GM18517 (cell line): Measurements from ENCODE around the gene ZFYVE9.
A peak's percentile ranks its signal among the peaks of the same experiment; 100 is the strongest.
"Not testable (repeated sequence)": the region's sequence is repeated elsewhere in the genome, so short reads cannot be mapped to it uniquely, and the experiment has no call there.

Source experiments
- ATAC-seq: cut with Tn5 transposase; IDR thresholded peaks from one replicate; pipeline ENCODE4 v1.9.1; 2021; ENCODE audit warnings: mild to moderate bottlenecking, moderate library complexity; ENCODE audit not compliant: unreplicated experiment

The ZFYVE9 gene

DNA sequence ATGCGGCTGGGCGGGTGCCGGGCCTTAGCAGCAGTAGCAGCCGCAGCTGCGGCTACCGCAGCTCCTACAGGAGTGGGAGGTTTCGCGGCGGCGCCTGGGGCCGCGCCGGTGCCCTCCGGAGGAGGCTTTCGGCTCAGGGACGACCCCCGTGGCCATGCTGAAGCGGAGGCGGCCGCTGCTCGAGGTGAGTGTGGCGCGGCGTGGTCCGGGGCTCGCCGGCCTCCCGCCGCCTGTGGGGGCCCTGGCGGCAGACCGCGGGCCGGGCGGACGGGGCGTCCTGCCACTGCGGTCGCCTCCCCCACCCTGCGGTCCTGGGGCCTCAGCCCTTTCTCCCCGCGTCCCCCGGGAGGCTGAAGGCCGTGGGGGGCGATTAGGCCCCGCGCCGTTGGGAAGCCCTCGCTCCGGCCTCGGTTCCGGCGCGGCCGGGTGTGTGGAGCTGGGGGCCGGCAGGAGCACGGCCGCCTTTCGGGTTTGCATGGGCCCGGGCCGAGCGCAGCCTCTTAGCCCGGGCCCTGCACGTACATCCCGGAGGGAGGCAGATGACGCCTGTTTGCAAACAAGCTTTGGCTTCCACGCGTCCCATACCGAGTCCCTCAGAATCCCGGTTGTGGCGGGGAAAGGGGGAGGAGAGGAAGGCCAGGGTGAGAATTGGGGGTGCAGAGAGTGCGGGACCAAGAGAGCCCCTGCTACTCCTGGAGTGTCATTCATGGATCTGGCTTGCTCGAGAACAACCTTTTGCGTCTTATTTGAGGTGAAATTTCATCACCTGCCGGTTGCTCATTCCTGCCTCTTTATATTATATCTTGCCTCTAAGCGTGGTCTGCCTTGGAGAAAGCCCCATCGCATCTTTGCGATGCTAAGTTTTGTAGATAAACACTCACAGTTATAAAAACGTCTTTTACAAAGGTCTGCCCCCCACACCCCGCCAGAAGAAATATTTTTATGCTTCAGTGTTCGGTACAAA lies 613 bp downstream of the ZFYVE9 start:
- ATAC-seq: peak; percentile 42

- ATAC-seq: no peak
Observed at GRCh38 chr1:52145137-52145536, 3.2 kb downstream of the ZFYVE9 start.

DNA sequence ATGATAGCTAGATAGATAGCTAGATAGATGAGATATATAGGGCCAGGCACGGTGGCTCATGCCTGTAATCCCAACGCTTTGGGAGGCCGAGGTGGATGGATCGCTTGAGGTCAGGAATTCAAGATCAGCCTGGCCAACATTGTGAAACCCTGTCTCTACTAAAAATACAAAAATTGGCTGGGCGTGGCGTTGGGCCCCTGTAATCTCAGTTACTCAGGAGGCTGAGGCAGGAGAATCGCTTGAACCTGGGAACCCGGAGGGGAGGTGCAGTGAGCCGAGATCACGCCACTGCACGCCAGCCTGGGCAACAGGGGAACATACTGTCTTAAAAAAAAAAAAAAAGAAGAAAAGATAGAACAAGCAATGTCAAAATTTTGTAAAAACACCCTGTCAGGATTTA lies 8.6 kb downstream of the ZFYVE9 start:
- not testable (repeated sequence) for ATAC-seq

GRCh38 chr1:52150946-52151345 lies 9.1 kb downstream of the ZFYVE9 start:
- ATAC-seq: no peak

DNA sequence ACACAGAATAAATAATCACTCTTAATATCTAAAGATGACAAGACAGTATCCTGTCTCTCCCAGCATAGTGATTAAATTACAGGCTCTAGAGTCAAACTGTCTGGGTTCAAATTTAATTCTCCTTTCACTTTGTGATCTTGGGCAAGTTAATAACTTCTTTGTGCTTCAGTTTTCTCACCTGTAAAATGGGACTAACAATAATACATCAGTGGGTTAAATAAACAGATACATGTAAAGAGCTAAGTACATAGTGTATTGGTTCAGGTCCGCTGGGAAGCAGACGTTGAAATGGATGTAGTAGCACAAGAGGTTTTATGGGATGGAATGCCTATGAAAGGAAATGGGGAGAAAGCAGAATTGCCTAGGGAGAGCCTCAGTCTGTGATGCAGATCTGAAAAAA lies 10.7 kb downstream of the ZFYVE9 start:
- ATAC-seq: no peak

GRCh38 chr1:52153010-52153409 lies 11.1 kb downstream of the ZFYVE9 start:
- ATAC-seq: no peak

- ATAC-seq: no peak
Observed at GRCh38 chr1:52153898-52154297, 12.0 kb downstream of the ZFYVE9 start.

DNA sequence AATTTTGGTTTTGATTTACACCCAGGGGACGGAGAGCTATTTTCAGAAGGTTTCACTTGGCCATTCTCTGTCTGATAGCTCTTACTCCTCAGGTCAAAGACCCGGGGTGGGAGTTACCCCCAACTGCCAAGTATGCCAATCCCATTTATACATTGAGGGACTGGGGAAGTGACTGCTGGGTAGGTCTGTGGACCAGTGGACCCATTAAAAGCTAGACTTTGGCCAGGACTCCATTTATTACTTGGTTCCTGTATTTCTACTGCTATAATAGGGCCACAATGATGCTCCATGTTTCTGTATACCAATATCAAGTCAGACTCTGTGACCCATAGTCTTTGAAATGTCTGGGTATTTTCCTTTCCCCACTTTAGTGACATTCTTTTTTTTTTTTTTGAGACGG lies 14.6 kb downstream of the ZFYVE9 start:
- no peak for ATAC-seq

DNA sequence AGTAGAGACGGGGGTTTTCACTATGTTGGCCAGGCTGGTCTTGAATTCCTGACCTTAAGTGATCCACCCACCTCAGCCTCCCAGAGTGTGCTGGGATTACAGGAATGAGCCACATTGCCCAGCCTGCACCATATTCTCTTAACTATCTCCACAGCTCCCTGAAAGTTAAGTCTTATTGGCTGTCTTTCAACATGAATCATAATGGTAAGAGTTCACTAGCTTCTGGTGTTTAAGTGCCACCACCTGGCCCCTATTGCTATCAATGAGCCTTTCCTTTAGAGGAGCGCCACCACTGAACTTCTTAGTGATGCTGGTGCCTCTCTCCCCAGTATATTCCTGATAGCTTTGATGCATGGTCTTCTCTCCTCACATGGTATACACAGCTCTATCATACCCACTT lies 15.7 kb downstream of the ZFYVE9 start:
- ATAC-seq: no peak

DNA sequence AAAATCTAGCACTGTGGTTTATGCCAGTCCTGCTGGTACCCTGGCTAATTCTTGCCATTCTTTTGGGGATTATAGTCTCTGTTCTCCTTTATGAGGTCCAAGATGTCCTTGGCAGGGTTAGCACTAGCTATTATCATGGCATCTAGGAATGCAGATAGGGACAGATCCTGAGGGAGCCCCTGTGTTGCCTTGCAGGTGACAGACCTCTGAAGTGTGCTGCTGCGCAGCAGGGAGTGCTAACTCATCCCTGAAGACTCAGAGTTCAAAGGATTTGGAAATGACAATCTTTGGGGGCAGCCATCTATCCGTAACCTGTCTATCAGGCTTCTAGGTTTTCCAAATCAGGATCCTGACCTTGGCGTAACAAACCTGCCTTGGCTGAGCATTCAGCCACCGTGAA lies 16.3 kb downstream of the ZFYVE9 start:
- ATAC-seq: no peak

GRCh38 chr1:52159033-52159789 lies 17.3 kb downstream of the ZFYVE9 start:
- ATAC-seq: no peak

DNA sequence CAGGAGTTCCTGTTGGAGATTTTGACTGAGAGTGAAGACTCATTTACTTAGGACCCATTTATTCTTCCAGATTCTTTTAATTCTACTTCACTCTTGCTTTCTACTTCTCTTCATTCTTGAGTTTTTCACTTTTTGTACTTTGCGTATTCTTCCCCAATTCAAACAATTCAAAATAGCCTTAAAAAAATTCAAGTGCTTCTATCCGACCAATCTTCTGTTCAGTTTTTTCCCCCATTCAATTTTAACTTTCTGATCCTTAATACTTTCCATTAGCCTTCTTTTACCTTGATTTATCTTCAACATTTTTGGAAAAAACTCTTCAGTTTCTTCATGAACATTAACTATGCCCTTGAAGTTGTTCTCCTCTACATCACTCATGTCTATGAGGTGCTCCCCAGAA lies 21.1 kb downstream of the ZFYVE9 start:
- ATAC-seq: no peak

- no peak for ATAC-seq
Observed at GRCh38 chr1:52164604-52165003, 22.7 kb downstream of the ZFYVE9 start.

DNA sequence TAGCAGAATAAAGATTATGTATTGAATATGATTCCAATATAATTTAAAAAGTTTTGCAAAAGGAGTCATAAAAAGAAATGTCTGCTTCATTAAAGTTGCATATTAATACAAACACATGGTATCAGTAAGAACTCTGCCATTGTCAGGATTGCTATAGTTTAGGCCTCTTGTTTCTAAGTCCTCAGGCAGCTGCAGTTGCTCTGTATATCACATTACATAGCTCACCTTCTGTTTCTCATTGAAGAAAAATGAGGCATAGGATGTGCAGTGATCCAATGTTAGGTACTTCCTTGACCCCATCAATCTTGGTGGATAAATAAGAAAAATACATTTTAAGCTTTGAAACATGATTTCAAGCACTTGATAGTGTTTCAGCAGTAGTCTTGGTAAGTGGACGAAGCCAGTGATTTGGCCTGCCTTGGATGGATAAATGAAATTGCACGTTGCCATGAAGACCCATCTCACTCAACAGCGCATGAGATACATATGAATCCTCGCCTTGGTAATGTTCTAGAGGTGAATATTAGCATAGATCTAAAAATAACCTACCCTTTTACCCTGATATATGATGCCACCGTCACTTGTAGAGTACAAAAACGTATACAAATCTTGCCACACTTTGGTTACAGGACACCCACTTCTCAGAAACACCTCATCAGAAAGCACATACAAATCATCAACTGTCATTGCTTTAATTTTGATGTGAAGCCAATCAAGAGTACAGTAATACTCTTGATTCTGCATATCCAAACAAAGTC lies 25.3 kb downstream of the ZFYVE9 start:
- ATAC-seq: no peak

DNA sequence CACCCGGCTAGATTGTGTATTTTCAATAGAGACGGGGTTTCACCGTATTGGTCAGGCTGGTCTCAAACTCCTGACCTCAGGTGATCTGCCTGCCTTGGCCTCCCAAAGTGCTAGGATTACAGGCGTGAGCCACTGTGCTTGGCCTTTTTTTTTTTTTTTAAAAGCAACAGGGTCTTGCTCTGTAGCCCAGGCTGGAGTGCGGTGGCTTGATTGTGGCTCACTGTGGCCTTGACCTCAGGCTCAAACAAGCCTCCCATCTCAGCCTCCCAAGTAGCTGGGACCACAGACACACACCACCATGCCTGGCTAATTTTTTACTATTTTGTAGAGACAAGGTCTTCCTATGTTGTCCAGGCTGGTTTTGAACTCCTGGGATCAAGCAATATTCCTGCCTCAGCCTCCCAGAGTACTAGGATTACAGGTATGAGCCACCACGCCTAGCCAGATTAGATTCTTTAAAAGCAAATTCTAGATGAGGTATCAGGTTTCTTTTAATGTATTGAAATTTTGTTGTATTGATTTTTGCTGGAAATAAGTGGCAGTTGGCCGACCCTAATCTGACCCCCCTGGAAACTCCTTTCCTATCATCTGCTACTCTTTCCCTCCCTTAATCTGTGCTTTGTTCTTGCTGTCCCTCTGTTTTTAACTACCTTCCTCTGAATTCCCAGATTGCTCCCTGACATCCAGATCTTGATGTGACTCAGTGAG lies 26.6 kb downstream of the ZFYVE9 start:
- no peak for ATAC-seq

GRCh38 chr1:52171149-52171548 lies 29.3 kb downstream of the ZFYVE9 start:
- ATAC-seq: not testable (repeated sequence)

GRCh38 chr1:52179073-52179472 lies 37.2 kb downstream of the ZFYVE9 start:
- ATAC-seq: no peak

GRCh38 chr1:52180176-52180575 lies 38.3 kb downstream of the ZFYVE9 start:
- no peak for ATAC-seq

DNA sequence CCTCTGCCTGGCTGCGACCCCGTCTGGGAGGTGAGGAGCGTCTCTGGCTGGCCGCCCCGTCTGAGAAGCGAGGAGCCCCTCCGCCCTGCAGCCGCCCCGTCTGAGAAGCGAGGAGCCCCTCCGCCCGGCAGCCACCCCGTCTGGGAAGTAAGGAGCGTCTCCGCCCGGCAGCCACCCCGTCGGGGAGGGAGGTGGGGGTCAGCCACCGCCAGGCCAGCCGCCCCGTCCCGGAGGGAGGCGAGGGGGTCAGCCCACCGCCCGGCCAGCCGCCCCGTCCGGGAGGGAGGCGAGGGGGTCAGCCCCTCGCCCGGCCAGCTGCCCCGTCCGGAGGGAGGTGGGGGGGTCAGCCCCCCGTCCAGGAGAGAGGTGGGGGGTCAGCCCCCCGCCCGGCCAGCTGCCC lies 39.9 kb downstream of the ZFYVE9 start:
- ATAC-seq: not testable (repeated sequence)

GRCh38 chr1:52182328-52182727 lies 40.4 kb downstream of the ZFYVE9 start:
- not testable (repeated sequence) for ATAC-seq
